22Rv1 (cell line): ENCODE data around the gene C2orf92.

ENCODE experiments used
- ZFX ChIP-seq: fragments of 450-650 bp; IDR thresholded peaks from 2 replicates; pipeline ENCODE4 v1.6.1; 2017; ENCODE audit warnings: antibody characterized with exemption, borderline replicate concordance
- TF ChIP-seq, protein P1 (sequence below): fragments of 450-650 bp; IDR thresholded peaks from 2 replicates; pipeline ENCODE4 v1.5.1; 2017; ENCODE audit warnings: mild to moderate bottlenecking

- TF ChIP-seq, protein P1, sequence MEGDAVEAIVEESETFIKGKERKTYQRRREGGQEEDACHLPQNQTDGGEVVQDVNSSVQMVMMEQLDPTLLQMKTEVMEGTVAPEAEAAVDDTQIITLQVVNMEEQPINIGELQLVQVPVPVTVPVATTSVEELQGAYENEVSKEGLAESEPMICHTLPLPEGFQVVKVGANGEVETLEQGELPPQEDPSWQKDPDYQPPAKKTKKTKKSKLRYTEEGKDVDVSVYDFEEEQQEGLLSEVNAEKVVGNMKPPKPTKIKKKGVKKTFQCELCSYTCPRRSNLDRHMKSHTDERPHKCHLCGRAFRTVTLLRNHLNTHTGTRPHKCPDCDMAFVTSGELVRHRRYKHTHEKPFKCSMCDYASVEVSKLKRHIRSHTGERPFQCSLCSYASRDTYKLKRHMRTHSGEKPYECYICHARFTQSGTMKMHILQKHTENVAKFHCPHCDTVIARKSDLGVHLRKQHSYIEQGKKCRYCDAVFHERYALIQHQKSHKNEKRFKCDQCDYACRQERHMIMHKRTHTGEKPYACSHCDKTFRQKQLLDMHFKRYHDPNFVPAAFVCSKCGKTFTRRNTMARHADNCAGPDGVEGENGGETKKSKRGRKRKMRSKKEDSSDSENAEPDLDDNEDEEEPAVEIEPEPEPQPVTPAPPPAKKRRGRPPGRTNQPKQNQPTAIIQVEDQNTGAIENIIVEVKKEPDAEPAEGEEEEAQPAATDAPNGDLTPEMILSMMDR, result no peak
- no peak for TF ChIP-seq ZFX
These were observed 63.2 kb downstream of the C2orf92 start for GRCh38 chr2:97732436-97733340.
